K562 (cell line): ENCODE data around the gene EPGN. TPM values are rescaled to one million over a fixed set of nuclear protein-coding genes. Genes with fewer than 3 reads are reported as not detected.

Experiments used
- ATAC-seq: fragments of 200-7000 bp; cut with Tn5 transposase; 3 replicates; pipeline ENCODE4 v1.9.1; 2020; ENCODE audit warnings: moderate library complexity
- BruUV-seq: library from RNA; stranded (reverse); fragments of 400-500 nt; replicated peaks from 2 replicates; lab custom pipeline; 2021; lab: Mats Ljungman, UMichigan
- CTCF ChIA-PET: fragments of 300-600 bp; formaldehyde crosslinking; extraction: SDS; loops from one replicate; lab custom pipeline; 2021; ENCODE audit warnings: low intra/inter-chr PET ratio; lab: Yijun Ruan, JAX
- POLR2A ChIA-PET: fragments of 300-600, 350-650 bp; sonication (Branson Sonifier 250); formaldehyde crosslinking; extraction: SDS; loops from one replicate; lab custom pipeline; 2021; ENCODE audit warnings: antibody characterized with exemption, inconsistent platforms; lab: Yijun Ruan, JAX
- DNase-seq, 4 experiments: peaks; one replicate each; pipeline versions ENCODE4 v3.0.0 to v3.0.0-alpha.2; 2011 to 2018; ENCODE audit warnings: low spot score in 3 of 4, mixed read lengths in 3 of 4; ENCODE audit errors: extremely low read depth in 1 of 4
- FAIRE-seq: peaks from 2 replicates; lab custom pipeline; 2011; peaks lifted over from hg19 to GRCh38; lab: Jason Lieb, UNC
- H2AFZ ChIP-seq: 2 replicates; pipeline ENCODE4 v1.6.0; 2011; ENCODE audit warnings: low read depth, low read length, control low read depth, inconsistent platforms
- H3K27ac ChIP-seq: fragments of 200-600 bp; 3 replicates; pipeline ENCODE4 v1.8.0; 2011; ENCODE audit warnings: low read depth, mild to moderate bottlenecking, control low read depth, inconsistent platforms, low read length, moderate library complexity, mixed read lengths; ENCODE audit errors: extremely low read depth
- H3K27me3 ChIP-seq, 2 experiments: fragments of 300-600 bp in 1 of 2; 2 replicates in 1 of 2; 3 replicates in 1 of 2; pipeline versions ENCODE4 v1.6.0 to v1.8.0; 2011; ENCODE audit warnings: inconsistent platforms in 2 of 2, low read length in 2 of 2, mild to moderate bottlenecking in 1 of 2, mixed read lengths in 1 of 2, moderate library complexity in 1 of 2; ENCODE audit not compliant: control insufficient read depth in 2 of 2, insufficient read depth in 2 of 2
- H3K36me3 ChIP-seq: fragments of 300-600 bp; 3 replicates; pipeline ENCODE4 v1.8.0; 2011; ENCODE audit warnings: mild to moderate bottlenecking, low read length, inconsistent platforms; ENCODE audit not compliant: control insufficient read depth, insufficient read depth
- H3K4me1 ChIP-seq, 2 experiments: fragments of 200-600 bp in 1 of 2; replicated peaks in 1 of 2; 2 replicates in 1 of 2; 3 replicates in 1 of 2; pipeline versions ENCODE4 v1.5.1 to v1.8.0; 2011; ENCODE audit warnings: inconsistent platforms in 2 of 2, low read length in 2 of 2, mild to moderate bottlenecking in 1 of 2, mixed read lengths in 1 of 2, moderate library complexity in 1 of 2; ENCODE audit not compliant: control insufficient read depth in 2 of 2, insufficient read depth in 2 of 2
- H3K4me2 ChIP-seq: 2 replicates; pipeline ENCODE4 v1.6.1; 2011; ENCODE audit warnings: low read length, control low read depth, inconsistent platforms, mixed read lengths; ENCODE audit not compliant: insufficient read depth
- H3K4me3 ChIP-seq: fragments of 200-600 bp; sonication (generic), shearing (Covaris generic); 2 replicates; pipeline ENCODE4 v1.5.1; 2016; ENCODE audit warnings: control low read depth, inconsistent platforms
- H3K79me2 ChIP-seq: fragments of 200-600 bp; 3 replicates; pipeline ENCODE4 v1.8.0; 2011; ENCODE audit warnings: low read length, inconsistent platforms; ENCODE audit not compliant: control insufficient read depth, insufficient read depth
- H3K9ac ChIP-seq, 2 experiments: 2 replicates each; pipeline versions ENCODE4 v1.6.0 to v1.6.1; 2011; ENCODE audit warnings: low read depth in 2 of 2, low read length in 2 of 2, control low read depth in 1 of 2, inconsistent platforms in 1 of 2, mild to moderate bottlenecking in 1 of 2, mixed read lengths in 1 of 2; ENCODE audit not compliant: insufficient read depth in 1 of 2
- H3K9me1 ChIP-seq: one replicate; pipeline ENCODE4 v1.6.0; 2011; ENCODE audit warnings: inconsistent platforms, mild to moderate bottlenecking, low read length, moderate library complexity; ENCODE audit not compliant: control insufficient read depth, insufficient read depth
- H3K9me3 ChIP-seq: replicated peaks from 2 replicates; pipeline ENCODE4 v1.5.1; 2011; ENCODE audit warnings: low read depth, low read length, inconsistent platforms; ENCODE audit not compliant: control insufficient read depth, insufficient read depth
- H4K20me1 ChIP-seq: replicated peaks from 2 replicates; pipeline ENCODE4 v1.6.1; 2011; ENCODE audit warnings: low read length, inconsistent platforms, mixed read lengths; ENCODE audit not compliant: control insufficient read depth, insufficient read depth
- ETV1 ChIP-seq: fragments of 450-650 bp; conservative IDR thresholded peaks from 2 replicates; pipeline ENCODE4 v1.6.1; 2016; ENCODE audit warnings: missing genetic modification characterization, control low read depth, low read depth, missing compliant biosample characterization
- TSC22D4 ChIP-seq: fragments of 450-650 bp; IDR thresholded peaks from 2 replicates; pipeline ENCODE4 v1.6.1; 2016; ENCODE audit warnings: missing genetic modification characterization, missing biosample characterization, control low read depth
- U2AF2 ChIP-seq: fragments of 200-400 bp; formaldehyde crosslinking; optimal IDR thresholded peaks from 2 replicates; pipeline ENCODE3; 2017; ENCODE audit warnings: low read depth, mild to moderate bottlenecking, low read length
- WHSC1 ChIP-seq: IDR thresholded peaks from one replicate; pipeline ENCODE4 v1.6.1; 2012; ENCODE audit warnings: low read length, control low read depth, inconsistent platforms
- ZFPM2 ChIP-seq: fragments of 250-450 bp; sonication (Bioruptor Pico); IDR thresholded peaks from 2 replicates; pipeline ENCODE4 v1.5.1; 2022; ENCODE audit warnings: mild to moderate bottlenecking
- ZFX ChIP-seq: sonication (generic); formaldehyde crosslinking; IDR thresholded peaks from 2 replicates; pipeline ENCODE4 v1.8.0; 2022; ENCODE audit warnings: mild to moderate bottlenecking, missing genetic modification reagents, moderate library complexity
- WGBS: fragments of 100-300 bp; shearing (Covaris generic); methylation state at CpG from one replicate; pipeline ENCODE4 v1.1.6; 2016; ENCODE audit warnings: low coverage, mixed read lengths; ENCODE audit not compliant: insufficient coverage; ENCODE audit errors: missing lambda C conversion rate; 5-methylcytosine and 5-hydroxymethylcytosine counted together
- in situ Hi-C: fragments of 300-500 bp; cut with MboI; formaldehyde crosslinking; loops from 4 replicates; pipeline ENCODE4 v1.15.0; 2018; ENCODE audit warnings: inconsistent platforms, mixed read lengths
- intact Hi-C: fragments of 100-400 bp; cut with micrococcal nuclease; formaldehyde crosslinking; loops from 2 replicates; pipeline ENCODE4 v1.14.2; 2022
- polyA plus RNA-seq, 8 experiments: library from polyadenylated mRNA; depleted of rRNA in 4 of 8; stranded (reverse) in 5 of 8; unstranded in 3 of 8; fragments of >200 nt; fragmentation: Nextera tagmentation in 2 of 8; fragmentation: Illumina TruSeq in 1 of 8; extraction: Ambion mirVana in 2 of 8; extraction: Trizol in 1 of 8; gene quantifications; 2 replicates each; pipeline versions ENCODE4 v1.2.1 to v1.2.3, GENCODE V29; 2011 to 2014; ENCODE audit warnings: inconsistent platforms in 1 of 8, missing spikeins in 1 of 8
- total RNA-seq, 7 experiments: library from RNA; depleted of rRNA in 6 of 7; stranded (reverse); fragments of >200 nt in 6 of 7; fragmentation: Illumina TruSeq in 2 of 7; extraction: Trizol in 2 of 7; gene quantifications; 2 replicates each; pipeline versions ENCODE4 v1.2.1 to v1.2.3, GENCODE V29; 2011 to 2021; ENCODE audit warnings: low replicate concordance in 1 of 7
- TF ChIP-seq, protein P1 (sequence below): fragments of 250-450 bp; sonication (Bioruptor Pico); IDR thresholded peaks from 2 replicates; pipeline ENCODE4 v1.4.0; 2020; ENCODE audit warnings: mild to moderate bottlenecking

Gene EPGN
- total and polyA plus RNA-seq, 9 of the 15 experiments (the other 6 are each of a cell fraction or from before 2014, with no cell fraction given), result 0.10 to 0.56 TPM; not detected in 7

DNA sequence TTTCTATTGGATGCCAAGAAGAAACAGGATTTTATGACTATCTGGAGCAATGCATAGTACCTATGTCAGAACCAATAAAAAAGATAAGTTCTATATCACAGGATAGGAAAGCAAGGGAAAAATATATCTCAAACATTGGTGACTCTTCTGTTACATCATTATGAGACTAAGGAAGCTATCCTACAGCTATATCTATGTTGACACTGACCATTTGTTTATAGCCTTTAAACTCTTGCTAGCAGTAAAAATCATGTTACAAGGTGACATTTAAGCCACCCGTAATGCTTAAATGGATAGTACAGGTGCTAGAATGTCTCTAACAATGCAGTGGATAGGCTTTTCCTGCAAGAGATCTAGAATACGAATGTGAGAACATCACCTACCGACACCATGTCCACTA, 28.6 kb upstream of the EPGN start:
- intact Hi-C loops, result no loop called here
- Histone ChIP-seq H3K4me2 (no peak overlapping the region), H2AFZ (no peak overlapping the region), H3K36me3 (peaks cover 50% of the 10 kb centered on the region), H3K27ac (no peak overlapping the region), H3K9me1 (no peaks in the 10 kb centered on the region), H3K27me3 (no peaks in the 10 kb centered on the region), H3K4me3 (no peak overlapping the region), H3K79me2 (peaks cover 33% of the 10 kb centered on the region), H3K9ac (no peak overlapping the region), H3K4me1 (peaks cover 0 to 7% of the 10 kb centered on the region in 2 experiments; a peak in 2 of 5 replicates), H3K9me3 (no peaks in the 10 kb centered on the region), H4K20me1 (no peaks in the 10 kb centered on the region)
- whole genome bisulfite sequencing, result 93% methylated on average over 3 of the region's 3 CpGs
- ChIA-PET POLR2A (no interaction called here), CTCF (no interaction called here)
- ATAC-seq (no peak), DNase-seq (no peak), FAIRE-seq (no peak)
- BruUV-seq, result no TSS peak
- TF ChIP-seq U2AF2, result no peak
- no peak for TF ChIP-seq WHSC1
- no peak for TF ChIP-seq ZFX (CRISPR knock-in tag)
- TF ChIP-seq ETV1 (tag), result no peak
- TF ChIP-seq, protein P1, sequence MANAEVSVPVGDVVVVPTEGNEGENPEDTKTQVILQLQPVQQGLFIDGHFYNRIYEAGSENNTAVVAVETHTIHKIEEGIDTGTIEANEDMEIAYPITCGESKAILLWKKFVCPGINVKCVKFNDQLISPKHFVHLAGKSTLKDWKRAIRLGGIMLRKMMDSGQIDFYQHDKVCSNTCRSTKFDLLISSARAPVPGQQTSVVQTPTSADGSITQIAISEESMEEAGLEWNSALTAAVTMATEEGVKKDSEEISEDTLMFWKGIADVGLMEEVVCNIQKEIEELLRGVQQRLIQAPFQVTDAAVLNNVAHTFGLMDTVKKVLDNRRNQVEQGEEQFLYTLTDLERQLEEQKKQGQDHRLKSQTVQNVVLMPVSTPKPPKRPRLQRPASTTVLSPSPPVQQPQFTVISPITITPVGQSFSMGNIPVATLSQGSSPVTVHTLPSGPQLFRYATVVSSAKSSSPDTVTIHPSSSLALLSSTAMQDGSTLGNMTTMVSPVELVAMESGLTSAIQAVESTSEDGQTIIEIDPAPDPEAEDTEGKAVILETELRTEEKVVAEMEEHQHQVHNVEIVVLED (CRISPR knock-in tag), result no peak
- TF ChIP-seq ZFPM2 (CRISPR knock-in tag), result no peak
- TF ChIP-seq TSC22D4 (tag), result no peak
- in situ Hi-C loops, result no loop called here
